OCI-LY1 (cell line): ENCODE data around the gene METTL22.

ENCODE experiments used
- EZH2 ChIP-seq: fragments of 200-600 bp; sonication (generic), shearing (Covaris generic); IDR thresholded peaks from 2 replicates; pipeline ENCODE4 v1.8.0; 2017; ENCODE audit warnings: borderline replicate concordance, mixed run types, mild to moderate bottlenecking, antibody characterized with exemption, low read length, moderate library complexity, mixed read lengths
- TF ChIP-seq, protein P1 (sequence below): fragments of 200-600 bp; sonication (generic), shearing (Covaris generic); IDR thresholded peaks from 2 replicates; pipeline ENCODE4 v1.5.1; 2017; ENCODE audit warnings: mild to moderate bottlenecking, antibody characterized with exemption, low read length, moderate library complexity, mixed read lengths

DNA sequence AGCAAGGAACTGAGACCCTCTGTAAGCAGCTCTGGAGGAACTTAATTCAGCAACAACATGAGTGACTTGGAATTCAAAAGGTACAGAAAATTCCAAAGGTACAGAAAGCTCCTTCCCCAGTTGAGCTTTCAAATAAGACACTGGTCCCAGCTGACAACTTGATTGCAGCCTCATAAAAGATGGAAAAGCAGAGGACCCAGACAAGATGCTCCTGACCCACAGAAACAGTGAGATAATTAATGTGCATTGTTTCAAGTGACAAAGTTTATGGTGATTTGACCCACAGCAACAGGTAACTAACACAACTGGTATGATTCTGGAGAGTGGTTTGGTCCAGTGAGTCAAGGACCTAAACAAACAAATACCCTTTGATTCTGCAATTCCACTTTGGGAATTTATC is 15.9 kb upstream of the METTL22 start:
- TF ChIP-seq, protein P1, sequence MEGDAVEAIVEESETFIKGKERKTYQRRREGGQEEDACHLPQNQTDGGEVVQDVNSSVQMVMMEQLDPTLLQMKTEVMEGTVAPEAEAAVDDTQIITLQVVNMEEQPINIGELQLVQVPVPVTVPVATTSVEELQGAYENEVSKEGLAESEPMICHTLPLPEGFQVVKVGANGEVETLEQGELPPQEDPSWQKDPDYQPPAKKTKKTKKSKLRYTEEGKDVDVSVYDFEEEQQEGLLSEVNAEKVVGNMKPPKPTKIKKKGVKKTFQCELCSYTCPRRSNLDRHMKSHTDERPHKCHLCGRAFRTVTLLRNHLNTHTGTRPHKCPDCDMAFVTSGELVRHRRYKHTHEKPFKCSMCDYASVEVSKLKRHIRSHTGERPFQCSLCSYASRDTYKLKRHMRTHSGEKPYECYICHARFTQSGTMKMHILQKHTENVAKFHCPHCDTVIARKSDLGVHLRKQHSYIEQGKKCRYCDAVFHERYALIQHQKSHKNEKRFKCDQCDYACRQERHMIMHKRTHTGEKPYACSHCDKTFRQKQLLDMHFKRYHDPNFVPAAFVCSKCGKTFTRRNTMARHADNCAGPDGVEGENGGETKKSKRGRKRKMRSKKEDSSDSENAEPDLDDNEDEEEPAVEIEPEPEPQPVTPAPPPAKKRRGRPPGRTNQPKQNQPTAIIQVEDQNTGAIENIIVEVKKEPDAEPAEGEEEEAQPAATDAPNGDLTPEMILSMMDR = no peak
- no peak for TF ChIP-seq EZH2
